ENCODE data around the gene TRIM63.
"Not testable (repeated sequence)": the region's sequence is repeated elsewhere in the genome, so short reads cannot be mapped to it uniquely, and the experiment has no call there.

Gene TRIM63

GRCh38 chr1:26109229-26110164 lies 42.1 kb upstream of the TRIM63 start:
- in situ Hi-C loops (cut with MboI; ENCODE audit: low pct_unique_long_range_greater_than_20kb, low sequenced_read_pairs, unreplicated experiment): loop anchor here (5.0 kb wide), 1 partner anchor 38 kb away; no protein-coding TSS in a partner anchor
- no peak for TF ChIP-seq CTCF (IDR thresholded peaks at IDR 0.05; ENCODE audit: extremely low read depth, insufficient read depth, missing control alignments)
- DNase-seq (ENCODE audit: low spot score): no peak

- DNase-seq (ENCODE audit: low spot score): not testable (repeated sequence)
- in situ Hi-C loops (cut with MboI; ENCODE audit: low pct_unique_long_range_greater_than_20kb, low sequenced_read_pairs, unreplicated experiment): loop anchor here (5.0 kb wide), 1 partner anchor 42 kb away; no protein-coding TSS in a partner anchor
These were observed 37.8 kb upstream of the TRIM63 start for GRCh38 chr1:26105226-26105548.

GRCh38 chr1:26102526-26102925 lies 35.1 kb upstream of the TRIM63 start:
- in situ Hi-C loops (cut with MboI; ENCODE audit: low pct_unique_long_range_greater_than_20kb, low sequenced_read_pairs, unreplicated experiment): no loop called here
- TF ChIP-seq CTCF (IDR thresholded peaks at IDR 0.05; ENCODE audit: extremely low read depth, insufficient read depth, missing control alignments): no peak
- no peak for DNase-seq (ENCODE audit: low spot score)

GRCh38 chr1:26102119-26102518 lies 34.7 kb upstream of the TRIM63 start:
- TF ChIP-seq CTCF (IDR thresholded peaks at IDR 0.05; ENCODE audit: extremely low read depth, insufficient read depth, missing control alignments): no peak
- no peak for DNase-seq (ENCODE audit: low spot score)
- in situ Hi-C loops (cut with MboI; ENCODE audit: low pct_unique_long_range_greater_than_20kb, low sequenced_read_pairs, unreplicated experiment): no loop called here

GRCh38 chr1:26100204-26100603 lies 32.8 kb upstream of the TRIM63 start:
- in situ Hi-C loops (cut with MboI; ENCODE audit: low pct_unique_long_range_greater_than_20kb, low sequenced_read_pairs, unreplicated experiment); DNase-seq (ENCODE audit: low spot score): not testable (repeated sequence)

GRCh38 chr1:26099780-26100179 lies 32.4 kb upstream of the TRIM63 start:
- DNase-seq (ENCODE audit: low spot score): no peak
- in situ Hi-C loops (cut with MboI; ENCODE audit: low pct_unique_long_range_greater_than_20kb, low sequenced_read_pairs, unreplicated experiment): no loop called here
- TF ChIP-seq CTCF (IDR thresholded peaks at IDR 0.05; ENCODE audit: extremely low read depth, insufficient read depth, missing control alignments): no peak

- DNase-seq (ENCODE audit: low spot score): no peak
- in situ Hi-C loops (cut with MboI; ENCODE audit: low pct_unique_long_range_greater_than_20kb, low sequenced_read_pairs, unreplicated experiment): no loop called here
- no peak for TF ChIP-seq CTCF (IDR thresholded peaks at IDR 0.05; ENCODE audit: extremely low read depth, insufficient read depth, missing control alignments)
These were observed 31.2 kb upstream of the TRIM63 start for GRCh38 chr1:26098602-26099001.

Measured in GM13977 (cell line).